DOHH2 (cell line): Measurements from ENCODE around the gene CRTAC1.

ENCODE experiments used
- H3F3A ChIP-seq: fragments of 200-600 bp; sonication (generic), shearing (Covaris generic); 2 replicates; pipeline ENCODE4 v1.6.0; 2016; ENCODE audit warnings: antibody characterized with exemption, mild to moderate bottlenecking; ENCODE audit not compliant: control insufficient read depth, insufficient read depth
- H3K27ac ChIP-seq: fragments of 200-600 bp; sonication (generic); 2 replicates; pipeline ENCODE4 v1.5.1; 2014; ENCODE audit warnings: low read depth, mild to moderate bottlenecking, low read length, moderate library complexity
- H3K27me3 ChIP-seq: fragments of 200-600 bp; sonication (generic); 2 replicates; pipeline ENCODE4 v1.6.1; 2014; ENCODE audit warnings: mild to moderate bottlenecking, low read length, mixed read lengths; ENCODE audit not compliant: control insufficient read depth
- H3K36me3 ChIP-seq: fragments of 200-600 bp; sonication (generic); 2 replicates; pipeline ENCODE4 v1.6.1; 2014; ENCODE audit warnings: mild to moderate bottlenecking, low read length, moderate library complexity, mixed read lengths; ENCODE audit not compliant: control insufficient read depth
- H3K4me1 ChIP-seq: fragments of 200-600 bp; sonication (generic); 2 replicates; pipeline ENCODE4 v1.6.1; 2014; ENCODE audit warnings: mild to moderate bottlenecking, low read length, mixed read lengths; ENCODE audit not compliant: control insufficient read depth
- H3K4me2 ChIP-seq: fragments of 200-600 bp; sonication (generic); 2 replicates; pipeline ENCODE4 v1.6.0; 2014; ENCODE audit warnings: mild to moderate bottlenecking, low read length, moderate library complexity
- H3K4me3 ChIP-seq: fragments of 200-600 bp; sonication (generic); 2 replicates; pipeline ENCODE4 v1.5.1; 2014; ENCODE audit warnings: mild to moderate bottlenecking, low read length, mixed read lengths
- H3K79me2 ChIP-seq: fragments of 200-600 bp; sonication (generic); 2 replicates; pipeline ENCODE4 v1.6.1; 2014; ENCODE audit warnings: mild to moderate bottlenecking, low read length, mixed read lengths; ENCODE audit not compliant: control insufficient read depth
- H3K9me2 ChIP-seq: fragments of 200-600 bp; sonication (generic); replicated peaks from 2 replicates; pipeline ENCODE4 v1.6.1; 2014; ENCODE audit warnings: mild to moderate bottlenecking, low read length, mixed read lengths; ENCODE audit not compliant: control insufficient read depth
- H3K9me3 ChIP-seq: fragments of 200-600 bp; sonication (generic); 2 replicates; pipeline ENCODE4 v1.6.1; 2014; ENCODE audit warnings: antibody characterized with exemption, low read length, mixed read lengths; ENCODE audit not compliant: control insufficient read depth, insufficient read depth
- H4K20me1 ChIP-seq: fragments of 200-600 bp; sonication (generic); 2 replicates; pipeline ENCODE4 v1.6.0; 2014; ENCODE audit warnings: low read depth, mild to moderate bottlenecking, antibody characterized with exemption, low read length, moderate library complexity; ENCODE audit not compliant: control insufficient read depth, insufficient read depth
- CTCF ChIP-seq: fragments of 200-600 bp; sonication (generic); IDR thresholded peaks from one replicate; pipeline ENCODE4 v1.5.1; 2014; ENCODE audit warnings: antibody characterized with exemption, mild to moderate bottlenecking, low read depth, low read length; ENCODE audit not compliant: poor library complexity, severe bottlenecking
- EZH2phosphoT487 ChIP-seq: fragments of 200-600 bp; sonication (generic); IDR thresholded peaks from 2 replicates; pipeline ENCODE4 v1.6.1; 2017; ENCODE audit warnings: borderline replicate concordance, mild to moderate bottlenecking, antibody characterized with exemption, low read length, moderate library complexity, mixed read lengths

Gene CRTAC1

GRCh38 chr10:97865488-97865887 lies 164.9 kb downstream of the CRTAC1 start:
- no peaks in the 10 kb centered on the region for H3K9me3 ChIP-seq
- peaks cover 31% of the 10 kb centered on the region for H3K27me3 ChIP-seq

GRCh38 chr10:97863808-97864207 lies 166.6 kb downstream of the CRTAC1 start:
- no peaks in the 10 kb centered on the region for H3K9me3 ChIP-seq
- no peak overlapping the region for H3K4me2 ChIP-seq
- H3K4me1 ChIP-seq, result no peaks in the 10 kb centered on the region
- H3K27ac ChIP-seq, result no peak overlapping the region
- TF ChIP-seq EZH2phosphoT487, result no peak
- no peak for TF ChIP-seq CTCF
- H3K27me3 ChIP-seq, result peaks cover 29% of the 10 kb centered on the region
- H3K36me3 ChIP-seq, result no peaks in the 10 kb centered on the region
- H4K20me1 ChIP-seq, result no peaks in the 10 kb centered on the region
- H3K9me2 ChIP-seq, result no peaks in the 10 kb centered on the region
- no peaks in the 10 kb centered on the region for H3K79me2 ChIP-seq
- H3K4me3 ChIP-seq, result no peak overlapping the region
- H3F3A ChIP-seq, result no peaks in the 10 kb centered on the region

More at GRCh38 chr10:97865488-97865887, 164.9 kb downstream of the CRTAC1 start:
- Histone ChIP-seq H3K79me2 (no peaks in the 10 kb centered on the region), H3K36me3 (no peaks in the 10 kb centered on the region), H3F3A (no peaks in the 10 kb centered on the region), H3K4me3 (no peak overlapping the region), H3K4me1 (peaks cover 3% of the 10 kb centered on the region; the same call in 1 of the 2 replicates), H3K9me2 (no peaks in the 10 kb centered on the region), H3K27ac (no peak overlapping the region), H3K4me2 (no peak overlapping the region), H4K20me1 (no peaks in the 10 kb centered on the region)
- TF ChIP-seq CTCF (no peak), EZH2phosphoT487 (no peak)

- Histone ChIP-seq H3K36me3 (no peaks in the 10 kb centered on the region), H4K20me1 (no peaks in the 10 kb centered on the region), H3K27ac (no peak overlapping the region), H3K4me3 (no peak overlapping the region), H3K79me2 (no peaks in the 10 kb centered on the region), H3K9me3 (no peaks in the 10 kb centered on the region), H3F3A (no peaks in the 10 kb centered on the region), H3K27me3 (peaks cover 31% of the 10 kb centered on the region), H3K4me2 (no peak overlapping the region), H3K4me1 (no peaks in the 10 kb centered on the region), H3K9me2 (no peaks in the 10 kb centered on the region)
- TF ChIP-seq EZH2phosphoT487 (no peak), CTCF (no peak)
These were observed 168.5 kb downstream of the CRTAC1 start for GRCh38 chr10:97861924-97862323.
